ENCODE data around the gene ENPP3.

Gene ENPP3

GRCh38 chr6:131642987-131643611 is 6.0 kb downstream of the ENPP3 start:
- DNase-seq, result no peak

DNA sequence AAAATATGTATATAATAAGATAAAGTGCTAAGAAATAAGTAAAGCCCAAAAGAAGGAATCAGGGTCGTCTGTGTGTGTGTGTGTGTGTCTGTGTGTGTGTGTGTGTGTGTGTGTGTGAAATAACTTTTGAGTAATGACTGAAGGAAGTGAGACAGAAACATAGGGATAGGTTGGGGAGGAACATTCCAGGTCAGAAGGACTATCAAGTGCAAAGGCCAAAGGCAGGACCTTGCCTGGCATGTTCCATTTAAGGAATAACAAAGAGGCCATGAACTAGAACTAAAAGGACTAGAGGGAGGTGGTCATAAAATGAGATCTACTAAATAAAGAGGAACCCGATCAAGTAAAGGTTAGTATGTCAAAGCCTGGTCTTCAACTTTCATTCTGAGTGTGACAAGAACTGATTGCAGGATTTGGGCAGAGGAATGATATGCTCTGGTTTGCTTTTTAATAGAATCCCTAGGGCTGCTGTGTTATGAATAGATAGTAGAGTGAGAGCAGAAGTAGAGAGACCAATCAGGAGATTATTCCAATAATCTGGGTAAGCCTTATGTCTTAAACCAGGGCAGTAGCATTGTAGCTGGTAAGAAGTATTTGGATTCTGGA is 6.9 kb downstream of the ENPP3 start:
- DNase-seq, result no peak

GRCh38 chr6:131644921-131645320 is 7.8 kb downstream of the ENPP3 start:
- no peak for DNase-seq

- no peak for DNase-seq
These were observed 8.7 kb downstream of the ENPP3 start for GRCh38 chr6:131645846-131646245.

DNA sequence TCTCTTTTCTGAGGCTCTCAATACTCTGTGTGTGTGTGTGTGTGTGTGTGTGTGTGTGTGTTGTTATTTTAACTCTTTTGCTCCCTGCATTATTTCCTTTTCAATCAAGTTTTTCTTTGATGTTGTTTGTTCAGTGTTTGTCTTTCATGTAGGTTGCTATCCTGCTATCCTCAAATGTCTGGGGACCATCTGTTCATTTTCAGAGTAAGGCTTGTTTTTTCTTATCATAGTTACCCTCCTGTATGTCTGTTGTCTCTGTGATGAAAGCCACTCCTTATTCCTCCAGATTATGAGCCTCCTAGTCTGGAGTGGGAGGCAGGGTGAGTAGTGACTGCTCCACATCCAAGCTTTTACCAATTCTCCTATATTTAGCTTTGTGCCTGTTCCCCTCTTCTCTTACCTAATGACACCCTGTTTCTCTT is 9.2 kb downstream of the ENPP3 start:
- DNase-seq, result no peak

- no peak for DNase-seq
These were observed 14.7 kb downstream of the ENPP3 start for GRCh38 chr6:131651782-131652181.

DNA sequence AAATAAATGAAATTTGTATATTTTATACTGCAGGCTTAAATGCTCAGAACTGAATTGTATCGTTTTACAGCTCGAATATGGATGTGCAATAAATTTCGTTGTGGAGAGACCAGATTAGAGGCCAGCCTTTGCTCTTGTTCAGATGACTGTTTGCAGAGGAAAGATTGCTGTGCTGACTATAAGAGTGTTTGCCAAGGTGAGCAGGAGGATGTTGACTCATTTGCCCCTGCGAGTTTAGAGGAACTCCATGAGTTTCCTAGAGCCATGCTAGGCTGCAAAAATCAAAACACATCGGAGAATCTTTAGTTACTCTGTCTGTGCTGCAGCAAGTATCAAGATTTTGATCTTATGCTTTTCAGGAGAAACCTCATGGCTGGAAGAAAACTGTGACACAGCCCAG is 15.4 kb downstream of the ENPP3 start:
- DNase-seq, result no peak

- DNase-seq, result no peak
These were observed 17.2 kb downstream of the ENPP3 start for GRCh38 chr6:131654326-131654725.

- no peak for DNase-seq
These were observed 18.3 kb downstream of the ENPP3 start for GRCh38 chr6:131655387-131655786.

GRCh38 chr6:131655951-131656350 is 18.8 kb downstream of the ENPP3 start:
- no peak for DNase-seq

DNA sequence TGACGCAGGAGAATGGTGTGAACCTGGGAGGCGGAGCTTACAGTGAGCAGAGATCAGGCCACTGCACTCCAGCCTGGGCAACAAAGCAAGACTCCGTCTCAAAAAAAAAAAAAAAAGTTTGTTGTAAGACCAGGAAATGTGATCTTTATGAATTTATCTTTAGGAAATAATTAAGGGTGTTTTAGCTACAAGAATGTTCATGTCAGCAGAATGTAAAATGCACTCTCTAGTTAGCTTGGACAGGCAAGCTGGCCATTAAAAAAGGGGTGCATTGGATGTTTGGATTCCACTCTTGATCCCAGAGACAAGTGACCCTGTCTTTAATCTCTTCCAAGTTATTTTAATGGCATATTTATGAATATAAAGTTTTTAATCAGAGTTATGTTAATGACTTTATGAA is 19.6 kb downstream of the ENPP3 start:
- no peak for DNase-seq

DNA sequence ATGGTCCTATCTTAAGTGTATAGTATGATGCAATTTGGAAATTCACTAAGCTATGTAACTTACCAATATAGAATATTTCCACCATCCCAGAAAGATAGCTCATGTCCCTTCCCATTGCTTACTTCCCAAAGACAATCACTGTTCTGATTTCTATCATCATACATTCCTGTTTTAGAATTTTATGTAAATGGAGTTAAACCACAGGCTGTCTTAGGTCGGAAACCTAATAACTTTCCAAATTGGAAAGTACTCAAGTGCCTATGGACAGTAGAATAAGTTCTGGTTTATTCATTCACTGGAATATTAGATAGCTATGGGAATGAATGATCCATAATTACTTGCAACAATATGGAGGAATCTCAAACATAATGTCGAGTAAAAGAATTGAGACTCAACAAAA is 20.1 kb downstream of the ENPP3 start:
- DNase-seq, result no peak

DNA sequence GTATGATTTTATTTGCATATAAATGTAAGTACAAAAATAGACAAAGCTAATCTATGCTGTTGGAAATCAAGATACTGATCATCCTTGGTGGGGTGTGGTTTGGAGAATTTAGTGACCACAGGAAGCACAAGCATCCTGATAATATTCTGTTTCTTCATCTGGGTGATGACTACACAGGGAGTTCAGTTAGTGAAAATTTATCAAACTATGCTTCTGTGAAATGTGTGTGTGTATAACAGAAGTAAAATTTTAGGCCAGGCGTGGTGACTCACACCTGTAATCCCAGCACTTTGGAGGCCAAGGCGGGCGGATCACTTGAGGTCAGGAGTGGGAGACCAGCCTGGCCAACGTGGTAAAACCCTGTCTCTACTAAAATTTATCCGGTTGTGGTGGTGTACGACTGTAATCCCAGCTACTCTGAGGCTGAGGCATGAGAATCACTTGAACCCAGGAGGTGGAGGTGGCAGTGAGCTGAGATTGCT is 20.6 kb downstream of the ENPP3 start:
- no peak for DNase-seq

DNA sequence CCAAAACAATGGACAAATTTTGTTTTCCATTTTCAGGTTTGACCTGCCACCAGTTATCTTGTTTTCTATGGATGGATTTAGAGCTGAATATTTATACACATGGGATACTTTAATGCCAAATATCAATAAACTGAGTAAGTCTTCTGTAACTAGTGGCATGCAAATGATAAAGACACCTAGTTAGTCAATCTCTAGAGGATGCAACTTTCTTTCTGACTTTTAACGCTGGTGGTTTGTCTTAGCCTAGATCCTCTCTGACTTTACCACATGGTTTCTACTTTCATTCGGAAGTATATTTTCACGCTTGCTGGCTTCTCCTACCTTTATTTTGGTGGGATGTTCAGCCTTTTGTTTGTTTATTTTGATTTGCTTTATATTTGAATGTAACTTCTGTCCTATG is 21.2 kb downstream of the ENPP3 start:
- no peak for DNase-seq

DNA sequence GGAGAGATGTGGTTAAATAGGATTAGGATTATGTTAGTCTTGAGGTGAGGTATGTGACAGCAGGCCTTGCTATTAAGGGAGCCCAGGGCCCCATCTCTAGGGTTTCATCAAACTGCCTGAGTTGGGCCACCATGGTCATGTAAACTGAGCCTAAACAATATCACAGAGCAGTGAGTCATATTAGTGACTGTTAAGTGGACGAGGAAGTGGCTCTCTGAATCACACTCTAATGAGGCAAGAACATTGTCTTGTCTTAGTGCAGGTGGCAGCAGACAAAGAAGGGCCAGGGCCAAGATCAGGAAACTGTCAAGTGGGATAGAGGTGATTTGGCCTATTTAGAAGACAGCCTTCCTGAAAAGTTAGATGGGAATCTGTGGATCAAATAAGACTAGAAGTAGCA is 23.1 kb downstream of the ENPP3 start:
- DNase-seq, result no peak

- no peak for DNase-seq
These were observed 26.6 kb downstream of the ENPP3 start for GRCh38 chr6:131663578-131664165.

DNA sequence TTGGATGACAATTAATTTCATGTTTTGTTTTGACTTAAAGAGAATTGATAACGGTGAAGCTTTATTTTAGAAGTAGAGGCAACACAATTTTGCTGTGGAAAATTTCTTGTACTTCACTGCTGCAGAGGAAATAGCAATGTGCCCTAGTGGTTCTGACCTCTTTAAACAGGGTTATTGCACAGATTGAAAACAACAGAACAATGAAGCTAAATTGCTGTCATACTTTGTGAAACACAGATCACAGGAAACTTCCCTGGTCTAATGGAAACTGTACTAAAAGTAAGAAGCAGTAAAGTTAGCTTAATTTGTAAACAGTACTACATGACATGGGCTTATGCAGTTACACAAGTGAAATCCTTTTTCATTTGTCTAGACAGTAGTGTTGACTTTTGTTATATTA is 32.8 kb downstream of the ENPP3 start:
- DNase-seq, result no peak

DNA sequence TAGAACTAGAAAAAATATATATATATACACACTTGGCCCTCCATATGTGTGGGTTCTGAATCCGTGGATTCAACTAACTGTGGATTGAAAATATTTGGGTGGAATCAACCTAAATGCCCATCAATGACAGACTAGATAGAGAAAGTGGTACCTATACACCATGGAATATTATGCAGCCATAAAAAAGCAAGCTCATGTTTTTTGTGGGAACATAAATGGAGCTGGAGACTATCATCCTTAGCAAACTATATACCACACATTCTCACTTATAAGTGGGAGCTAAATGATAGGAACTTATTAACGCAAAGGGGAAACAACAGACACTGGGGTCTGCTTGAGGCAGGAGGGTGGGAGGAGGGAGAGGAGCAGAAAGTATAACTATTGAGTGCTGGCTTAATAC is 36.1 kb downstream of the ENPP3 start:
- DNase-seq, result no peak

GRCh38 chr6:131678442-131678841 is 41.3 kb downstream of the ENPP3 start:
- no peak for DNase-seq

- DNase-seq, result no peak
These were observed 43.8 kb downstream of the ENPP3 start for GRCh38 chr6:131680868-131681267.

GRCh38 chr6:131681585-131681984 is 44.5 kb downstream of the ENPP3 start:
- no peak for DNase-seq

DNA sequence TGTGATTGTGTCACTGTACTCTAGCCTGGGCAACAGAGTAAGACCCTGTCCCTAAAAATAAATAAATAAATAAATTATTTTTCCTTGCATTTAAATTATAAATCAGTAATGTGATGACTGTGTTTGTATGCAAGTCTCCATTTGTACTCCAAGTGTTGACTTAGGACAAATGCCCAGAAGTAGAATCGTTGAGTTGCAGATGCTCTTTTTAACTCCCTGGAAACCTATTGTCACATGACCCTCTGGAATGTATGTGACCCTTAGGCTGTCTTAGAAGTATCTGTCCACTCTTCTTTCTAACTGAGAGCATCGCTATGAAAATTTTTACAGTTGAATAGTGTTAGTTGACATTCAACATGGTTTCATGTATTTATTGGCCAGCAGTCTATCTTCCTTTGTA is 45.3 kb downstream of the ENPP3 start:
- DNase-seq, result no peak

DNA sequence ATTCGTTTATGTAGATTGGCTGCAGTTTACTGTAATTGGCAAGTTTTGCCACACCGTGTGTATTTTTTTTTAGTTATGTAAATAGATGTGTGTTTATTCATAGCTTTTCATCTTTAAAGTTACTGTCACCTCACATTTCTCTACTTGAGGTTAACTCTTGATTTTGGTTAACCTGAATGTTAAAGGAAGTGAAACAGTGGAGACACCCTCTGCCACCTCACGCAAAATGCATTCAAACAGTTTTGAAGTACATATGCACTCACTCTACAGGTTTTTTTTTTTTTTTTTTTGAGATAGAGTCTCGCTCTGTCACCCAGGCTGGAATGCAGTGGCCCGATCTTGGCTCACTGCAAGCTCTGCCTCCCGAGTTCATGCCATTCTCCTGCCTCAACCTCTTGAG is 46.4 kb downstream of the ENPP3 start:
- DNase-seq, result no peak

GRCh38 chr6:131685266-131685780 is 48.2 kb downstream of the ENPP3 start:
- DNase-seq, result no peak
